HEK293 (cell line): ENCODE measurements around the gene LPP.

Experiments used
- EGR2 ChIP-seq: fragments of 450-650 bp; formaldehyde crosslinking; IDR thresholded peaks from 2 replicates; pipeline ENCODE4 v1.5.1; 2016; ENCODE audit warnings: low read depth, missing biosample characterization, missing genetic modification characterization
- FEZF1 ChIP-seq: fragments of 450-650 bp; formaldehyde crosslinking; IDR thresholded peaks from 2 replicates; pipeline ENCODE4 v1.5.1; 2016; ENCODE audit warnings: missing biosample characterization, missing genetic modification characterization
- GLIS1 ChIP-seq: fragments of 450-650 bp; formaldehyde crosslinking; IDR thresholded peaks from 2 replicates; pipeline ENCODE4 v1.5.1; 2016; ENCODE audit warnings: missing biosample characterization, missing genetic modification characterization
- HOXA7 ChIP-seq: sonication (generic); formaldehyde crosslinking; IDR thresholded peaks from 2 replicates; pipeline ENCODE4 v1.8.1; 2022; ENCODE audit warnings: missing genetic modification reagents, borderline replicate concordance
- KLF16 ChIP-seq: fragments of 450-650 bp; formaldehyde crosslinking; IDR thresholded peaks from 2 replicates; pipeline ENCODE4 v1.5.1; 2017; ENCODE audit warnings: missing biosample characterization, missing genetic modification characterization
- KLF9 ChIP-seq: fragments of 450-650 bp; formaldehyde crosslinking; IDR thresholded peaks from 2 replicates; pipeline ENCODE4 v1.5.1; 2016; ENCODE audit warnings: missing biosample characterization, missing genetic modification characterization, low read depth
- OSR2 ChIP-seq: fragments of 450-650 bp; formaldehyde crosslinking; IDR thresholded peaks from 2 replicates; pipeline ENCODE4 v1.5.1; 2016; ENCODE audit warnings: missing biosample characterization, missing genetic modification characterization
- SP3 ChIP-seq: fragments of 450-650 bp; formaldehyde crosslinking; IDR thresholded peaks from 2 replicates; pipeline ENCODE4 v1.5.1; 2016; ENCODE audit warnings: missing biosample characterization, missing genetic modification characterization
- SP7 ChIP-seq: fragments of 450-650 bp; formaldehyde crosslinking; IDR thresholded peaks from 2 replicates; pipeline ENCODE4 v1.5.1; 2016; ENCODE audit warnings: missing biosample characterization, missing genetic modification characterization
- TRIM28 ChIP-seq: IDR thresholded peaks from 2 replicates; pipeline ENCODE4 v1.6.1; 2011; ENCODE audit warnings: low read length, control low read depth, borderline replicate concordance
- ZBTB8A ChIP-seq: fragments of 450-650 bp; formaldehyde crosslinking; IDR thresholded peaks from 2 replicates; pipeline ENCODE4 v1.5.1; 2016; ENCODE audit warnings: missing biosample characterization, missing genetic modification characterization
- ZFP3 ChIP-seq: fragments of 450-650 bp; formaldehyde crosslinking; IDR thresholded peaks from 2 replicates; pipeline ENCODE4 v1.5.1; 2016; ENCODE audit warnings: low read depth, missing biosample characterization, missing genetic modification characterization
- ZNF10 ChIP-seq: fragments of 450-650 bp; formaldehyde crosslinking; IDR thresholded peaks from 2 replicates; pipeline ENCODE4 v1.5.1; 2017; ENCODE audit warnings: missing biosample characterization, missing genetic modification characterization
- ZNF155 ChIP-seq: fragments of 450-650 bp; formaldehyde crosslinking; IDR thresholded peaks from 2 replicates; pipeline ENCODE4 v1.5.1; 2016; ENCODE audit warnings: missing biosample characterization, missing genetic modification characterization
- ZNF266 ChIP-seq: fragments of 450-650 bp; formaldehyde crosslinking; IDR thresholded peaks from 2 replicates; pipeline ENCODE4 v1.5.1; 2016; ENCODE audit warnings: missing biosample characterization, missing genetic modification characterization, low read depth
- ZNF274 ChIP-seq, 2 experiments: fragments of 200-500 bp in 1 of 2; fragments of 450-650 bp in 1 of 2; sonication (Bioruptor generic) in 1 of 2; formaldehyde crosslinking in 1 of 2; IDR thresholded peaks; 2 replicates each; pipeline versions ENCODE4 v1.5.1 to v1.6.1; 2014 to 2016; ENCODE audit warnings: borderline replicate concordance in 1 of 2, inconsistent platforms in 1 of 2, low read length in 1 of 2, missing biosample characterization in 1 of 2, missing genetic modification characterization in 1 of 2
- ZNF302 ChIP-seq: fragments of 450-650 bp; formaldehyde crosslinking; IDR thresholded peaks from 2 replicates; pipeline ENCODE4 v1.5.1; 2016; ENCODE audit warnings: missing biosample characterization, missing genetic modification characterization, low read depth
- ZNF311 ChIP-seq: fragments of 450-650 bp; formaldehyde crosslinking; IDR thresholded peaks from 2 replicates; pipeline ENCODE4 v1.5.1; 2017; ENCODE audit warnings: missing biosample characterization, missing genetic modification characterization, borderline replicate concordance
- ZNF341 ChIP-seq: fragments of 450-650 bp; formaldehyde crosslinking; IDR thresholded peaks from 2 replicates; pipeline ENCODE4; 2016; ENCODE audit warnings: low read depth, missing biosample characterization, missing genetic modification characterization
- ZNF366 ChIP-seq: fragments of 450-650 bp; formaldehyde crosslinking; conservative IDR thresholded peaks from 2 replicates; pipeline ENCODE4 v1.5.1; 2016; ENCODE audit warnings: missing biosample characterization, missing genetic modification characterization
- ZNF391 ChIP-seq: fragments of 450-650 bp; formaldehyde crosslinking; IDR thresholded peaks from 2 replicates; pipeline ENCODE4 v1.5.1; 2016; ENCODE audit warnings: low read depth, missing biosample characterization, missing genetic modification characterization, borderline replicate concordance
- ZNF416 ChIP-seq: fragments of 450-650 bp; formaldehyde crosslinking; IDR thresholded peaks from 2 replicates; pipeline ENCODE4 v1.5.1; 2016; ENCODE audit warnings: missing biosample characterization, missing genetic modification characterization
- ZNF560 ChIP-seq: fragments of 450-650 bp; formaldehyde crosslinking; IDR thresholded peaks from 2 replicates; pipeline ENCODE4 v1.5.1; 2017; ENCODE audit warnings: missing biosample characterization, missing genetic modification characterization, borderline replicate concordance
- ZNF596 ChIP-seq: fragments of 450-650 bp; IDR thresholded peaks from 2 replicates; pipeline ENCODE4 v1.5.0; 2018; ENCODE audit warnings: missing biosample characterization, mild to moderate bottlenecking, missing genetic modification characterization, moderate library complexity
- ZNF600 ChIP-seq: fragments of 450-650 bp; formaldehyde crosslinking; IDR thresholded peaks from 2 replicates; pipeline ENCODE4 v1.5.1; 2016; ENCODE audit warnings: missing biosample characterization, missing genetic modification characterization
- ZNF654 ChIP-seq: fragments of 450-650 bp; formaldehyde crosslinking; IDR thresholded peaks from 2 replicates; pipeline ENCODE4 v1.5.1; 2016; ENCODE audit warnings: low read depth, missing biosample characterization, missing genetic modification characterization
- ZNF660 ChIP-seq: fragments of 450-650 bp; IDR thresholded peaks from 2 replicates; pipeline ENCODE4 v1.5.1; 2018; ENCODE audit warnings: missing biosample characterization, mild to moderate bottlenecking, missing genetic modification characterization
- ZNF76 ChIP-seq: fragments of 450-650 bp; formaldehyde crosslinking; IDR thresholded peaks from 2 replicates; pipeline ENCODE4; 2016; ENCODE audit warnings: low read depth, missing biosample characterization, missing genetic modification characterization, borderline replicate concordance
- ZSCAN30 ChIP-seq: fragments of 450-650 bp; IDR thresholded peaks from 2 replicates; pipeline ENCODE4 v1.5.1; 2018; ENCODE audit warnings: missing biosample characterization, mild to moderate bottlenecking, missing genetic modification characterization, moderate library complexity
- ZXDB ChIP-seq: fragments of 450-650 bp; formaldehyde crosslinking; IDR thresholded peaks from 2 replicates; pipeline ENCODE4 v1.5.1; 2016; ENCODE audit warnings: missing biosample characterization, missing genetic modification characterization
- TF ChIP-seq, protein P1 (sequence below): fragments of 450-650 bp; formaldehyde crosslinking; IDR thresholded peaks from 2 replicates; pipeline ENCODE4 v1.5.1; 2016; ENCODE audit warnings: missing biosample characterization, missing genetic modification characterization, borderline replicate concordance
- TF ChIP-seq, protein P2 (sequence below): fragments of 450-650 bp; IDR thresholded peaks from 2 replicates; pipeline ENCODE4 v1.5.1; 2018; ENCODE audit warnings: missing biosample characterization, missing genetic modification characterization

LPP gene

DNA sequence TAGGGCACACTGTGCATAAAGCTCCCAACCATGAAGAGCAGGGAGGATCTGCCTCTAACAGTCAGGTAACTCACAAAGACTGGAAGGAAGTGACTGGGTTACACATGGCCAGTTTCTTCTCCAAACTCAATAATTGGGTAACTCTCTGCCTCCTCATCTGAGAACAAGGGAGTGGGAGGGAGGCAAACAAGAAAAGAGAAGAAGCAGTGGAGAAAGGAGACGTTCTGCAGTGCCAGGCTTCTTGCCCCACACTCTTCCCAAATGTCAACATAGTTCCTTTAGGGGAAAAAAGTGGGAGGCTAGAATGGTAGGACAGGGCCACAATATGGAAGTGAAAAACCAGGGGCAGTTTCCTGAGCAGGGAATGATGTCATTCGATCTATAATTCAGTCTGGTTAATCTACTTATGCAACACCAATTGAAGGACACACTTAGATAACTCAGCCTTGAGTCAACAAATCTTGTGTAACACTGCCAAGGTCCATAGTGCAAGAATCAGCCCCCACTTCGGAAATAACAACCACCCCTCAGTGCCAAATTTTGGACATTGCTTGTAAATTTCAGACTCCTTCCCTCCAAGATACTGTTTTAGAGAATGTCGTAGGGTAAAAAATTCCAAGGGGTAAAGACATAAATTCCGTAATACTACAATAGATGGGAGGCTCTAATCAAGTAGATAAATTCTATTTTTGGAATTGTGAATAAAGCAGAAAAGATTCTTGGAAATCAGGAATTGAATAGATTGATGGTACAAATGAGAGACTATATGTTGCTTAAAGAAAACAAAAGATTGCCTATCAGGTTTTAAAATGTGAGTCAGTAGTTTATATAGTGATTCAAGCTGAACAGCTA is 143.0 kb downstream of the LPP start (continued):
- TF ChIP-seq ZNF600 (tag by site-specific recombination) = peak; percentile 76; the same call in 1 of the 2 replicates
- TF ChIP-seq ZNF391 (tag by site-specific recombination) = no peak
- TF ChIP-seq ZNF76 (tag by site-specific recombination) = peak; percentile 26; the same call in 1 of the 2 replicates
- TF ChIP-seq ZNF660 (tag by site-specific recombination) = peak; percentile 67
- no peak for TF ChIP-seq ZNF266
- peak; percentile 37; the same call in 1 of the 2 replicates for TF ChIP-seq ZNF10 (tag by site-specific recombination)
- TF ChIP-seq ZNF155 = no peak
- 0 out of 2 replicates have a peak, but pooled peaks have one; percentile 33 for TF ChIP-seq ZSCAN30 (tag by site-specific recombination)
- TF ChIP-seq ZNF302 (tag by site-specific recombination) = no peak
- TF ChIP-seq ZNF366 (tag by site-specific recombination) = peak; percentile 61
- TF ChIP-seq ZNF274 (IDR thresholded peaks at IDR 0.05; ENCODE audit: low read length) = no peak
- TF ChIP-seq ZNF274 (tag by site-specific recombination; IDR thresholded peaks at IDR 0.05; ENCODE audit: borderline replicate concordance) = no peak
- TF ChIP-seq ZNF416 (tag by site-specific recombination) = no peak
- no peak for TF ChIP-seq ZFP3 (tag by site-specific recombination)
- no peak for TF ChIP-seq ZNF341 (tag by site-specific recombination)
- 0 out of 2 replicates have a peak, but pooled peaks have one; percentile 36 for TF ChIP-seq FEZF1 (tag by site-specific recombination)
- no peak for TF ChIP-seq GLIS1 (tag by site-specific recombination)
- no peak for TF ChIP-seq KLF9 (tag by site-specific recombination)
- peak; percentile 50; the same call in 1 of the 2 replicates for TF ChIP-seq KLF16 (tag by site-specific recombination)
- no peak for TF ChIP-seq ZNF596 (tag by site-specific recombination)
- peak; percentile 42; the same call in 1 of the 2 replicates for TF ChIP-seq TRIM28
- TF ChIP-seq SP7 (tag by site-specific recombination) = 0 out of 2 replicates have a peak, but pooled peaks have one; percentile 56
- no peak for TF ChIP-seq SP3
- no peak for TF ChIP-seq ZBTB8A (tag by site-specific recombination)
- TF ChIP-seq ZNF560 = no peak
- no peak for TF ChIP-seq HOXA7 (CRISPR knock-in tag)
- TF ChIP-seq, protein P1, sequence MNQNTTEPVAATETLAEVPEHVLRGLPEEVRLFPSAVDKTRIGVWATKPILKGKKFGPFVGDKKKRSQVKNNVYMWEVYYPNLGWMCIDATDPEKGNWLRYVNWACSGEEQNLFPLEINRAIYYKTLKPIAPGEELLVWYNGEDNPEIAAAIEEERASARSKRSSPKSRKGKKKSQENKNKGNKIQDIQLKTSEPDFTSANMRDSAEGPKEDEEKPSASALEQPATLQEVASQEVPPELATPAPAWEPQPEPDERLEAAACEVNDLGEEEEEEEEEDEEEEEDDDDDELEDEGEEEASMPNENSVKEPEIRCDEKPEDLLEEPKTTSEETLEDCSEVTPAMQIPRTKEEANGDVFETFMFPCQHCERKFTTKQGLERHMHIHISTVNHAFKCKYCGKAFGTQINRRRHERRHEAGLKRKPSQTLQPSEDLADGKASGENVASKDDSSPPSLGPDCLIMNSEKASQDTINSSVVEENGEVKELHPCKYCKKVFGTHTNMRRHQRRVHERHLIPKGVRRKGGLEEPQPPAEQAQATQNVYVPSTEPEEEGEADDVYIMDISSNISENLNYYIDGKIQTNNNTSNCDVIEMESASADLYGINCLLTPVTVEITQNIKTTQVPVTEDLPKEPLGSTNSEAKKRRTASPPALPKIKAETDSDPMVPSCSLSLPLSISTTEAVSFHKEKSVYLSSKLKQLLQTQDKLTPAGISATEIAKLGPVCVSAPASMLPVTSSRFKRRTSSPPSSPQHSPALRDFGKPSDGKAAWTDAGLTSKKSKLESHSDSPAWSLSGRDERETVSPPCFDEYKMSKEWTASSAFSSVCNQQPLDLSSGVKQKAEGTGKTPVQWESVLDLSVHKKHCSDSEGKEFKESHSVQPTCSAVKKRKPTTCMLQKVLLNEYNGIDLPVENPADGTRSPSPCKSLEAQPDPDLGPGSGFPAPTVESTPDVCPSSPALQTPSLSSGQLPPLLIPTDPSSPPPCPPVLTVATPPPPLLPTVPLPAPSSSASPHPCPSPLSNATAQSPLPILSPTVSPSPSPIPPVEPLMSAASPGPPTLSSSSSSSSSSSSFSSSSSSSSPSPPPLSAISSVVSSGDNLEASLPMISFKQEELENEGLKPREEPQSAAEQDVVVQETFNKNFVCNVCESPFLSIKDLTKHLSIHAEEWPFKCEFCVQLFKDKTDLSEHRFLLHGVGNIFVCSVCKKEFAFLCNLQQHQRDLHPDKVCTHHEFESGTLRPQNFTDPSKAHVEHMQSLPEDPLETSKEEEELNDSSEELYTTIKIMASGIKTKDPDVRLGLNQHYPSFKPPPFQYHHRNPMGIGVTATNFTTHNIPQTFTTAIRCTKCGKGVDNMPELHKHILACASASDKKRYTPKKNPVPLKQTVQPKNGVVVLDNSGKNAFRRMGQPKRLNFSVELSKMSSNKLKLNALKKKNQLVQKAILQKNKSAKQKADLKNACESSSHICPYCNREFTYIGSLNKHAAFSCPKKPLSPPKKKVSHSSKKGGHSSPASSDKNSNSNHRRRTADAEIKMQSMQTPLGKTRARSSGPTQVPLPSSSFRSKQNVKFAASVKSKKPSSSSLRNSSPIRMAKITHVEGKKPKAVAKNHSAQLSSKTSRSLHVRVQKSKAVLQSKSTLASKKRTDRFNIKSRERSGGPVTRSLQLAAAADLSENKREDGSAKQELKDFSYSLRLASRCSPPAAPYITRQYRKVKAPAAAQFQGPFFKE (tag by site-specific recombination) = no peak
- TF ChIP-seq EGR2 (tag by site-specific recombination) = peak; percentile 37; the same call in 1 of the 2 replicates
- peak; percentile 65 for TF ChIP-seq OSR2
- TF ChIP-seq, protein P2, sequence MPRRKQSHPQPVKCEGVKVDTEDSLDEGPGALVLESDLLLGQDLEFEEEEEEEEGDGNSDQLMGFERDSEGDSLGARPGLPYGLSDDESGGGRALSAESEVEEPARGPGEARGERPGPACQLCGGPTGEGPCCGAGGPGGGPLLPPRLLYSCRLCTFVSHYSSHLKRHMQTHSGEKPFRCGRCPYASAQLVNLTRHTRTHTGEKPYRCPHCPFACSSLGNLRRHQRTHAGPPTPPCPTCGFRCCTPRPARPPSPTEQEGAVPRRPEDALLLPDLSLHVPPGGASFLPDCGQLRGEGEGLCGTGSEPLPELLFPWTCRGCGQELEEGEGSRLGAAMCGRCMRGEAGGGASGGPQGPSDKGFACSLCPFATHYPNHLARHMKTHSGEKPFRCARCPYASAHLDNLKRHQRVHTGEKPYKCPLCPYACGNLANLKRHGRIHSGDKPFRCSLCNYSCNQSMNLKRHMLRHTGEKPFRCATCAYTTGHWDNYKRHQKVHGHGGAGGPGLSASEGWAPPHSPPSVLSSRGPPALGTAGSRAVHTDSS (tag by site-specific recombination) = no peak
- TF ChIP-seq ZNF311 (tag by site-specific recombination) = no peak
- peak; percentile 91 for TF ChIP-seq ZXDB (tag by site-specific recombination)
- no peak for TF ChIP-seq ZNF654 (tag by site-specific recombination)
